GM12872 (cell line): ENCODE measurements around the gene POU2AF1.

Experiments used
- CTCF ChIP-seq: IDR thresholded peaks from 3 replicates; pipeline ENCODE4 v1.5.1; 2011; ENCODE audit warnings: low read depth, mild to moderate bottlenecking, low read length, moderate library complexity; ENCODE audit not compliant: insufficient read depth

The POU2AF1 gene

GRCh38 chr11:111352935-111353710, 26.0 kb downstream of the POU2AF1 start:
- TF ChIP-seq CTCF, result peak; percentile 22; the same call in 1 of the 3 replicates

- no peak for TF ChIP-seq CTCF
Observed at GRCh38 chr11:111352231-111352746, 26.8 kb downstream of the POU2AF1 start.

- no peak for TF ChIP-seq CTCF
Observed at GRCh38 chr11:111351374-111352055, 27.6 kb downstream of the POU2AF1 start.

GRCh38 chr11:111350811-111351210, 28.3 kb downstream of the POU2AF1 start:
- no peak for TF ChIP-seq CTCF

- TF ChIP-seq CTCF, result no peak
Observed at GRCh38 chr11:111349191-111349695, 29.8 kb downstream of the POU2AF1 start.

GRCh38 chr11:111348147-111348546, 30.9 kb downstream of the POU2AF1 start:
- TF ChIP-seq CTCF, result no peak

- no peak for TF ChIP-seq CTCF
Observed at GRCh38 chr11:111347723-111348115, 31.4 kb downstream of the POU2AF1 start.
